Jurkat, Clone E6-1 (cell line): ENCODE results near the gene NEO1.
A peak's percentile ranks its signal among the peaks of the same experiment; 100 is the strongest.
"Not testable (repeated sequence)": the region's sequence is repeated elsewhere in the genome, so short reads cannot be mapped to it uniquely, and the experiment has no call there.

Source experiments
- DNase-seq: peaks from one replicate; pipeline ENCODE4 v3.0.0-alpha.2; 2011; ENCODE audit warnings: low read depth, low spot score
- H3K4me3 ChIP-seq: 2 replicates; pipeline ENCODE4 v1.5.1; 2011; ENCODE audit warnings: mild to moderate bottlenecking, low read length, control low read depth, moderate library complexity

The NEO1 gene

GRCh38 chr15:73172508-73172907 lies 120.2 kb downstream of the NEO1 start:
- H3K4me3 ChIP-seq = no peak overlapping the region

GRCh38 chr15:73174171-73174570 lies 121.9 kb downstream of the NEO1 start:
- no peak for DNase-seq
- no peak overlapping the region for H3K4me3 ChIP-seq

More at GRCh38 chr15:73172508-73172907, 120.2 kb downstream of the NEO1 start:
- DNase-seq = no peak

- DNase-seq = no peak
- H3K4me3 ChIP-seq = no peak overlapping the region
Measured at GRCh38 chr15:73175382-73175781, 123.1 kb downstream of the NEO1 start.

GRCh38 chr15:73176598-73176997 lies 124.3 kb downstream of the NEO1 start:
- no peak for DNase-seq
- H3K4me3 ChIP-seq = no peak overlapping the region

GRCh38 chr15:73183071-73183470 lies 130.8 kb downstream of the NEO1 start:
- H3K4me3 ChIP-seq = no peak overlapping the region
- DNase-seq = no peak

- no peak overlapping the region for H3K4me3 ChIP-seq
- DNase-seq = no peak
Measured at GRCh38 chr15:73190189-73190601, 137.9 kb downstream of the NEO1 start.

GRCh38 chr15:73195166-73195565 lies 142.9 kb downstream of the NEO1 start:
- H3K4me3 ChIP-seq = no peak overlapping the region
- DNase-seq = no peak

GRCh38 chr15:73196113-73196512 lies 143.8 kb downstream of the NEO1 start:
- DNase-seq = no peak

GRCh38 chr15:73200339-73200738 lies 148.1 kb downstream of the NEO1 start:
- H3K4me3 ChIP-seq = no peak overlapping the region
- no peak for DNase-seq

More at GRCh38 chr15:73196113-73196512, 143.8 kb downstream of the NEO1 start:
- no peak overlapping the region for H3K4me3 ChIP-seq

GRCh38 chr15:73210630-73211029 lies 158.4 kb downstream of the NEO1 start:
- no peak overlapping the region for H3K4me3 ChIP-seq
- DNase-seq = no peak

GRCh38 chr15:73212424-73212823 lies 160.2 kb downstream of the NEO1 start:
- H3K4me3 ChIP-seq = no peak overlapping the region
- DNase-seq = no peak

GRCh38 chr15:73221450-73221849 lies 169.2 kb downstream of the NEO1 start:
- not testable (repeated sequence) for DNase-seq, H3K4me3 ChIP-seq

- no peak overlapping the region for H3K4me3 ChIP-seq
- peak; percentile 18 for DNase-seq
Measured at GRCh38 chr15:73225358-73226015, 173.2 kb downstream of the NEO1 start.

GRCh38 chr15:73226093-73226814 lies 174.0 kb downstream of the NEO1 start:
- H3K4me3 ChIP-seq = no peak overlapping the region
- no peak for DNase-seq

GRCh38 chr15:73227433-73228056 lies 175.3 kb downstream of the NEO1 start:
- H3K4me3 ChIP-seq = no peak overlapping the region
- no peak for DNase-seq

- no peak overlapping the region for H3K4me3 ChIP-seq
- no peak for DNase-seq
Measured at GRCh38 chr15:73228128-73228646, 175.9 kb downstream of the NEO1 start.

GRCh38 chr15:73231661-73232419 lies 179.6 kb downstream of the NEO1 start:
- DNase-seq = no peak
- H3K4me3 ChIP-seq = no peak overlapping the region

GRCh38 chr15:73232776-73233175 lies 180.5 kb downstream of the NEO1 start:
- no peak for DNase-seq
- H3K4me3 ChIP-seq = no peak overlapping the region

GRCh38 chr15:73233623-73234022 lies 181.4 kb downstream of the NEO1 start:
- H3K4me3 ChIP-seq = no peak overlapping the region
- no peak for DNase-seq
